Measurements from ENCODE around the gene COX5B. TPM values are rescaled to one million over a fixed set of nuclear protein-coding genes. Genes with fewer than 3 reads are reported as not detected.
A peak's percentile ranks its signal among the peaks of the same experiment; 100 is the strongest.

The COX5B gene
- total and polyA plus RNA-seq, 10 of the 15 experiments (the other 5 are each of a cell fraction or from before 2014, with no cell fraction given): 69.5 to 518 (median 363) TPM

DNA sequence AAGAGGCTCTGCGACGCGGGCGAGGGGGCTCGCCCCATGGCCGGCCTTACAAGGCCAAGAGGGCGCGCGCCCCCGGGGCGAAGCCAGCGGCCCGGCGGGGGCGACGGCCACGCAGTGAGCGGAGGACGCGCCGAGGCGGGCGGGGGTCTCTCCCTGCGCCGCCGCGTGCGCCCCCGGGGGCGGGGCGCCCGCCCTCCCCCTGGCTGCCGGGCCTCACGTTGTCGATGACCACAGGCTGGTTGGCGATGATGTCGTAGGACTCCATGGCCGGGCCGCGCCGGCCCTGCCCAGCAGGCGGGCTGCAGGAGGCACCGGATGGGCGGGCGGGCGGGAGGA, 17.7 kb downstream of the COX5B start (continued):
- TF ChIP-seq POU2F2 (IDR thresholded peaks at IDR 0.05; ENCODE audit: borderline replicate concordance, low read depth, low read length): peak; percentile 27; the same call in 2 of the 3 replicates
- TF ChIP-seq EGR1 (IDR thresholded peaks at IDR 0.05; ENCODE audit: borderline replicate concordance in 1 of 2, low read depth in 2 of 2, low read length in 2 of 2): peak in 1 of 2 experiments; percentile 57; a peak in 2 of 3 replicates
- TF ChIP-seq SMARCA5 (IDR thresholded peaks at IDR 0.05): peak; percentile 42; the same call in 1 of the 2 replicates
- 0 out of 2 replicates have a peak, but pooled peaks have one; percentile 27 for TF ChIP-seq YY1 (IDR thresholded peaks at IDR 0.05; ENCODE audit: low read depth, low read length)
- 0 out of 2 replicates have a peak, but pooled peaks have one; percentile 32 for TF ChIP-seq ZNF217 (IDR thresholded peaks at IDR 0.05)
- TF ChIP-seq MXI1 (IDR thresholded peaks at IDR 0.05; ENCODE audit: low read depth, low read length): no peak

DNA sequence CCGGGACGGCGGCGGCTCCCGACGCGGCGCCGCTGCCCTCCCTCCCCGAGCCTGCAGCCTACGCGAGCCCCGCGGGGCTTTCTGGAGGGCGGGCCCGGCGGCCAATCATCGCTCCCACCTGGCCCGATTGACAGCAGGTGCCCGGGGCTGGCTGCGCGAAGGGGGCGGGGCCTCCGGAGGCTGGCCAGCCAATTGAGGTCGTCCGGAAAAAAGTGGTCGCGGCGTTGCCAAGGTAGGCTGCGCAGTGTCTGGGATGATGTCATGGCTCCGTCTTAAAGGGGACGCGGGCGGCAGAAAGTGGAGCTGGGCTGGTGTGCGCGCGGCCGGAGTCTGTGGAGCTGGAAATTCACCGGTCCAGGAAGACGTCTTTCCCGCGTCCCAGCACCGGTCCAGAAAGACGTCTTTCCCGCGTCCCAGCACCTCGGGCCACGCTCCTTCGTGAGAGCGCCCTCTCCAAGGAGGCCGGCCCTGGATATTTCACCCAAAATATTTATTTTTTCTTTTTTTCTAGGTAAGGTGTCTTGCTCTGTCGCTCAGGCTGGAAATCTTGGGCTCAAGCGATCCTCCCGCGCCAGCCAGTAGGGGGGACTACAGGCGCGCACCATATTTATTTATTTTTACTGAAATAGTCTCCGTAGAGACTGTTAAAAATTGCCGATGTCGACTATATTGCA, 18.2 kb downstream of the COX5B start, which contains the start of gene ACTR1B:
Gene ACTR1B, minus strand, starts transcription at position 83 of the 674 bp plus-strand sequence. CDS start 154 bp downstream, outside the sequence.
- Histone ChIP-seq H3K4me3 (peak within 1 kb of the TSS; percentile 98), H3K4me2 (ENCODE audit: control insufficient read depth, insufficient read depth) (peak within 1 kb of the TSS; percentile 90), H4K20me1 (ENCODE audit: control insufficient read depth, insufficient read depth) (peaks cover 2% of the 10 kb centered on the region; the same call in 1 of the 2 replicates), H3K9ac (ENCODE audit: control insufficient read depth, insufficient read depth, low read length) (peak within 1 kb of the TSS; percentile 96), H3K27ac (ENCODE audit: control insufficient read depth, insufficient read depth) (peak within 1 kb of the TSS; percentile 96), H3K79me2 (ENCODE audit: control insufficient read depth, insufficient read depth, low read length) (peaks cover 32% of the 10 kb centered on the region), H3K36me3 (ENCODE audit: control insufficient read depth in 2 of 2, insufficient read depth in 2 of 2, low read length in 1 of 2) (0 out of 4 replicates have a peak, but pooled peaks cover 0 to 3% of the 10 kb centered on the region in 2 experiments), H3K4me1 (ENCODE audit: control insufficient read depth, insufficient read depth, low read length) (no peaks in the 10 kb centered on the region; the same call in 1 of the 2 replicates), H2AFZ (ENCODE audit: control insufficient read depth, low read depth, low read length) (peak within 1 kb of the TSS; percentile 87), H3K9me3 (replicated peaks; ENCODE audit: control insufficient read depth, insufficient read depth, low read length) (no peaks in the 10 kb centered on the region), H3K27me3 (replicated peaks in 1 of 2; ENCODE audit: control insufficient read depth in 2 of 2, insufficient read depth in 2 of 2, low read length in 1 of 2) (no peaks in the 10 kb centered on the region)
- SMC1A ChIA-PET (ENCODE audit: uncharacterized antibody, unreplicated experiment): interaction anchor here (1.2 to 5.6 kb wide), 9 partner anchors 9 to 73 kb away, joined by 3 to 81 read pairs (median 14); partner anchors contain the start of genes ANKRD36B and COX5B
- CTCF ChIA-PET: interaction anchor here (0.5 to 6.0 kb wide), 11 partner anchors 9 to 1601 kb away, joined by 3 to 114 read pairs (median 12); partner anchors contain the start of gene COX5B
- DNase-seq (ENCODE audit: low read depth, low spot score) (peak; percentile 92), ATAC-seq (peak; percentile 91), FAIRE-seq (peak; percentile 94)
- POLR2A ChIA-PET: interaction anchor here (0.7 to 7.5 kb wide), 10 partner anchors 9 to 74 kb away, joined by 3 to 132 read pairs (median 6); partner anchors contain the start of gene COX5B
- under 1% methylated on average over 60 of the region's 60 CpGs for WGBS (ENCODE audit: insufficient coverage, insufficient replicate concordance, low lambda C conversion rate, missing lambda C conversion rate)
- in situ Hi-C loops (cut with MboI) (loop anchor here (10.0 kb wide), 1 partner anchor 1599 kb away; no protein-coding TSS in a partner anchor), intact Hi-C loops (cut with micrococcal nuclease; ENCODE audit: unreplicated experiment) (loop anchor here (1.0 to 2.0 kb wide), 3 partner anchors 17 to 73 kb away; partner anchors contain the start of gene COX5B)
- no TSS peak for BruUV-seq (replicated peaks)
- RAD21 ChIA-PET (ENCODE audit: unreplicated experiment): interaction anchor here (0.7 to 5.9 kb wide), 8 partner anchors 9 to 1599 kb away, joined by 3 to 76 read pairs (median 15); partner anchors contain the start of gene COX5B
- no peak for TF ChIP-seq NFXL1 (IDR thresholded peaks at IDR 0.05; ENCODE audit: borderline replicate concordance)
- TF ChIP-seq RB1 (IDR thresholded peaks at IDR 0.05; ENCODE audit: borderline replicate concordance): peak; percentile 57; the same call in 1 of the 2 replicates
- TF ChIP-seq, protein P1, sequence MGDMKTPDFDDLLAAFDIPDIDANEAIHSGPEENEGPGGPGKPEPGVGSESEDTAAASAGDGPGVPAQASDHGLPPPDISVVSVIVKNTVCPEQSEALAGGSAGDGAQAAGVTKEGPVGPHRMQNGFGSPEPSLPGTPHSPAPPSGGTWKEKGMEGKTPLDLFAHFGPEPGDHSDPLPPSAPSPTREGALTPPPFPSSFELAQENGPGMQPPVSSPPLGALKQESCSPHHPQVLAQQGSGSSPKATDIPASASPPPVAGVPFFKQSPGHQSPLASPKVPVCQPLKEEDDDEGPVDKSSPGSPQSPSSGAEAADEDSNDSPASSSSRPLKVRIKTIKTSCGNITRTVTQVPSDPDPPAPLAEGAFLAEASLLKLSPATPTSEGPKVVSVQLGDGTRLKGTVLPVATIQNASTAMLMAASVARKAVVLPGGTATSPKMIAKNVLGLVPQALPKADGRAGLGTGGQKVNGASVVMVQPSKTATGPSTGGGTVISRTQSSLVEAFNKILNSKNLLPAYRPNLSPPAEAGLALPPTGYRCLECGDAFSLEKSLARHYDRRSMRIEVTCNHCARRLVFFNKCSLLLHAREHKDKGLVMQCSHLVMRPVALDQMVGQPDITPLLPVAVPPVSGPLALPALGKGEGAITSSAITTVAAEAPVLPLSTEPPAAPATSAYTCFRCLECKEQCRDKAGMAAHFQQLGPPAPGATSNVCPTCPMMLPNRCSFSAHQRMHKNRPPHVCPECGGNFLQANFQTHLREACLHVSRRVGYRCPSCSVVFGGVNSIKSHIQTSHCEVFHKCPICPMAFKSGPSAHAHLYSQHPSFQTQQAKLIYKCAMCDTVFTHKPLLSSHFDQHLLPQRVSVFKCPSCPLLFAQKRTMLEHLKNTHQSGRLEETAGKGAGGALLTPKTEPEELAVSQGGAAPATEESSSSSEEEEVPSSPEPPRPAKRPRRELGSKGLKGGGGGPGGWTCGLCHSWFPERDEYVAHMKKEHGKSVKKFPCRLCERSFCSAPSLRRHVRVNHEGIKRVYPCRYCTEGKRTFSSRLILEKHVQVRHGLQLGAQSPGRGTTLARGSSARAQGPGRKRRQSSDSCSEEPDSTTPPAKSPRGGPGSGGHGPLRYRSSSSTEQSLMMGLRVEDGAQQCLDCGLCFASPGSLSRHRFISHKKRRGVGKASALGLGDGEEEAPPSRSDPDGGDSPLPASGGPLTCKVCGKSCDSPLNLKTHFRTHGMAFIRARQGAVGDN (IDR thresholded peaks at IDR 0.05): no peak
- no peak for TF ChIP-seq FOXK2 (IDR thresholded peaks at IDR 0.05)
- no peak for TF ChIP-seq CBFB (IDR thresholded peaks at IDR 0.05; ENCODE audit: low read depth)
- peak; percentile 61 for TF ChIP-seq KLF5 (IDR thresholded peaks at IDR 0.05; ENCODE audit: partially characterized antibody)
- TF ChIP-seq, protein P2, sequence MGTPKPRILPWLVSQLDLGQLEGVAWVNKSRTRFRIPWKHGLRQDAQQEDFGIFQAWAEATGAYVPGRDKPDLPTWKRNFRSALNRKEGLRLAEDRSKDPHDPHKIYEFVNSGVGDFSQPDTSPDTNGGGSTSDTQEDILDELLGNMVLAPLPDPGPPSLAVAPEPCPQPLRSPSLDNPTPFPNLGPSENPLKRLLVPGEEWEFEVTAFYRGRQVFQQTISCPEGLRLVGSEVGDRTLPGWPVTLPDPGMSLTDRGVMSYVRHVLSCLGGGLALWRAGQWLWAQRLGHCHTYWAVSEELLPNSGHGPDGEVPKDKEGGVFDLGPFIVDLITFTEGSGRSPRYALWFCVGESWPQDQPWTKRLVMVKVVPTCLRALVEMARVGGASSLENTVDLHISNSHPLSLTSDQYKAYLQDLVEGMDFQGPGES (IDR thresholded peaks at IDR 0.05): peak; percentile 82
- no peak for TF ChIP-seq ZZZ3 (IDR thresholded peaks at IDR 0.05; ENCODE audit: control insufficient read depth, insufficient read length, low read depth)
